ENCODE results near the gene CLEC18A.
"Not testable (repeated sequence)": the region's sequence is repeated elsewhere in the genome, so short reads cannot be mapped to it uniquely, and the experiment has no call there.

The CLEC18A gene

GRCh38 chr16:69964960-69965660 is 14.0 kb downstream of the CLEC18A start:
- H3K9me3 Mint-ChIP-seq, H3K27ac Mint-ChIP-seq, H3K4me1 Mint-ChIP-seq, DNase-seq: not testable (repeated sequence)
- H3K4me3 Mint-ChIP-seq = peak overlapping the region in 1 of 2 donors; percentile 29
- ATAC-seq = peak; percentile 62
- H3K27me3 Mint-ChIP-seq = peaks cover 19% of the 10 kb centered on the region

- peaks cover 19% of the 10 kb centered on the region for H3K27me3 Mint-ChIP-seq
These were observed 14.5 kb downstream of the CLEC18A start for GRCh38 chr16:69965661-69966054.

GRCh38 chr16:69967688-69968087 is 16.6 kb downstream of the CLEC18A start:
- ATAC-seq, H3K4me3 Mint-ChIP-seq, H3K9me3 Mint-ChIP-seq, H3K27ac Mint-ChIP-seq, H3K4me1 Mint-ChIP-seq, DNase-seq: not testable (repeated sequence)
- peaks cover 19% of the 10 kb centered on the region for H3K27me3 Mint-ChIP-seq

More at GRCh38 chr16:69965661-69966054, 14.5 kb downstream of the CLEC18A start:
- H3K27ac Mint-ChIP-seq, DNase-seq, H3K9me3 Mint-ChIP-seq, H3K4me1 Mint-ChIP-seq, ATAC-seq, H3K4me3 Mint-ChIP-seq: not testable (repeated sequence)

- ATAC-seq, DNase-seq, H3K4me1 Mint-ChIP-seq, H3K27ac Mint-ChIP-seq, H3K9me3 Mint-ChIP-seq, H3K4me3 Mint-ChIP-seq: not testable (repeated sequence)
- H3K27me3 Mint-ChIP-seq = peaks cover 19% of the 10 kb centered on the region
These were observed 17.0 kb downstream of the CLEC18A start for GRCh38 chr16:69968125-69968524.

- ATAC-seq, H3K27me3 Mint-ChIP-seq, H3K27ac Mint-ChIP-seq, H3K9me3 Mint-ChIP-seq, H3K4me3 Mint-ChIP-seq, DNase-seq, H3K4me1 Mint-ChIP-seq: not testable (repeated sequence)
These were observed 18.5 kb downstream of the CLEC18A start for GRCh38 chr16:69969657-69970056.

- H3K4me1 Mint-ChIP-seq, H3K27me3 Mint-ChIP-seq, ATAC-seq, H3K4me3 Mint-ChIP-seq, H3K9me3 Mint-ChIP-seq, DNase-seq: not testable (repeated sequence)
- peak overlapping the region in 1 of 2 donors; percentile 92 for H3K27ac Mint-ChIP-seq
These were observed 21.0 kb downstream of the CLEC18A start for GRCh38 chr16:69972120-69972519.

GRCh38 chr16:69972935-69973334 is 21.8 kb downstream of the CLEC18A start:
- not testable (repeated sequence) for H3K9me3 Mint-ChIP-seq, H3K4me3 Mint-ChIP-seq, H3K27me3 Mint-ChIP-seq, H3K27ac Mint-ChIP-seq, DNase-seq, ATAC-seq, H3K4me1 Mint-ChIP-seq

- not testable (repeated sequence) for DNase-seq, ATAC-seq, H3K27me3 Mint-ChIP-seq, H3K9me3 Mint-ChIP-seq, H3K4me3 Mint-ChIP-seq
- H3K27ac Mint-ChIP-seq = peak overlapping the region in 1 of 2 donors; percentile 93
- H3K4me1 Mint-ChIP-seq = peaks cover 13% of the 10 kb centered on the region
These were observed 34.1 kb downstream of the CLEC18A start for GRCh38 chr16:69985196-69985595.

GRCh38 chr16:69997956-69998355 is 46.8 kb downstream of the CLEC18A start:
- not testable (repeated sequence) for H3K4me1 Mint-ChIP-seq, ATAC-seq, H3K27ac Mint-ChIP-seq, H3K9me3 Mint-ChIP-seq, H3K27me3 Mint-ChIP-seq, DNase-seq, H3K4me3 Mint-ChIP-seq

- not testable (repeated sequence) for H3K4me1 Mint-ChIP-seq, H3K9me3 Mint-ChIP-seq, H3K27me3 Mint-ChIP-seq, DNase-seq, H3K27ac Mint-ChIP-seq, ATAC-seq, H3K4me3 Mint-ChIP-seq
These were observed 48.7 kb downstream of the CLEC18A start for GRCh38 chr16:69999801-70000200.

GRCh38 chr16:70003511-70003910 is 52.4 kb downstream of the CLEC18A start:
- not testable (repeated sequence) for H3K4me3 Mint-ChIP-seq, H3K27ac Mint-ChIP-seq, ATAC-seq, H3K9me3 Mint-ChIP-seq, H3K4me1 Mint-ChIP-seq, H3K27me3 Mint-ChIP-seq, DNase-seq

GRCh38 chr16:70008604-70009003 is 57.5 kb downstream of the CLEC18A start:
- ATAC-seq, H3K27me3 Mint-ChIP-seq, H3K4me3 Mint-ChIP-seq, DNase-seq, H3K27ac Mint-ChIP-seq, H3K4me1 Mint-ChIP-seq, H3K9me3 Mint-ChIP-seq: not testable (repeated sequence)

GRCh38 chr16:70010615-70011014 is 59.5 kb downstream of the CLEC18A start:
- H3K4me1 Mint-ChIP-seq, ATAC-seq, H3K4me3 Mint-ChIP-seq, DNase-seq, H3K27ac Mint-ChIP-seq, H3K27me3 Mint-ChIP-seq, H3K9me3 Mint-ChIP-seq: not testable (repeated sequence)

- H3K27me3 Mint-ChIP-seq, ATAC-seq, H3K4me3 Mint-ChIP-seq, H3K4me1 Mint-ChIP-seq, H3K9me3 Mint-ChIP-seq, DNase-seq, H3K27ac Mint-ChIP-seq: not testable (repeated sequence)
These were observed 60.0 kb downstream of the CLEC18A start for GRCh38 chr16:70011120-70011519.

GRCh38 chr16:70012354-70012753 is 61.2 kb downstream of the CLEC18A start:
- peak overlapping the region in 1 of 2 donors; percentile 69 for H3K27ac Mint-ChIP-seq
- H3K27me3 Mint-ChIP-seq, DNase-seq, H3K4me1 Mint-ChIP-seq, H3K9me3 Mint-ChIP-seq, H3K4me3 Mint-ChIP-seq, ATAC-seq: not testable (repeated sequence)

GRCh38 chr16:70012951-70013350 is 61.8 kb downstream of the CLEC18A start:
- ATAC-seq, H3K4me3 Mint-ChIP-seq, H3K27me3 Mint-ChIP-seq, DNase-seq, H3K4me1 Mint-ChIP-seq, H3K9me3 Mint-ChIP-seq, H3K27ac Mint-ChIP-seq: not testable (repeated sequence)

All from stimulated activated naive CD8-positive, alpha-beta T cell treated with anti-CD3 and anti-CD28 coated beads, Interleukin-15, amount 100 ng/mL, for 72 hours (primary cell).